Psoas muscle (tissue), 8 donors: Measurements from ENCODE around the gene EFNA2. TPM values are rescaled to one million over a fixed set of nuclear protein-coding genes. Genes with fewer than 3 reads are reported as not detected.
"Not testable (repeated sequence)": the region's sequence is repeated elsewhere in the genome, so short reads cannot be mapped to it uniquely, and the experiment has no call there.

Experiments used
- ATAC-seq, 4 donors: fragments of 200-7000 bp; cut with Tn5 transposase; one replicate each; pipeline ENCODE4 v1.9.1; 2020; ENCODE audit warnings: moderate library complexity in 3 of 4, mild to moderate bottlenecking in 2 of 4
- DNase-seq, 2 donors: peaks; one replicate each; pipeline ENCODE4 v3.0.0-alpha.2; 2020
- H3K27ac ChIP-seq: fragments of 200-600 bp; one replicate; pipeline ENCODE4 v1.8.0; 2022
- H3K27me3 ChIP-seq, 3 donors: fragments of 200-600 bp in 1 of 3; one replicate each; pipeline versions ENCODE4 v1.6.1 to v1.8.0; 2013 to 2022; ENCODE audit warnings: low read length in 2 of 3, mild to moderate bottlenecking in 2 of 3, moderate library complexity in 1 of 3; ENCODE audit not compliant: insufficient read depth in 3 of 3
- H3K36me3 ChIP-seq, 2 donors: fragments of 200-600 bp in 1 of 2; one replicate each; pipeline versions ENCODE4 v1.6.1 to v1.8.0; 2013 to 2022; ENCODE audit warnings: low read depth in 1 of 2, mild to moderate bottlenecking in 1 of 2, moderate library complexity in 1 of 2; ENCODE audit not compliant: insufficient read depth in 1 of 2
- H3K4me1 ChIP-seq: fragments of 200-600 bp; one replicate; pipeline ENCODE4 v1.8.0; 2022
- H3K4me3 ChIP-seq: fragments of 200-600 bp; one replicate; pipeline ENCODE4 v1.8.0; 2022; ENCODE audit warnings: mild to moderate bottlenecking
- H3K9me3 ChIP-seq: fragments of 200-600 bp; one replicate; pipeline ENCODE4 v1.8.0; 2022
- CTCF ChIP-seq: fragments of 200-600 bp; IDR thresholded peaks from one replicate; pipeline ENCODE4 v1.8.0; 2022; ENCODE audit warnings: antibody characterized with exemption
- WGBS, 3 donors: extraction: QIAGEN DNeasy Blood & Tissue Kit; methylation state at CpG; one replicate each; pipeline versions ENCODE4 v1.1.6 to v1.1.7; 2013; 5-methylcytosine and 5-hydroxymethylcytosine counted together
- intact Hi-C, 2 donors: fragments of 100-400 bp; cut with DNase I; formaldehyde crosslinking; loops; one replicate each; pipeline versions ENCODE4 v1.11.0 to v1.14.2; 2022
- polyA plus RNA-seq, 3 donors: library from polyadenylated mRNA; stranded (reverse); fragments of 200-250 nt; gene quantifications; one replicate each; pipeline ENCODE4 v1.2.3, GENCODE V29; 2013
- total RNA-seq, 4 donors: library from RNA; stranded (reverse); fragmentation: NEBNext Ultra II Directional in 2 of 4; extraction: Animal tissue kit (Norgen Biotek cat#: 25700) in 2 of 4; gene quantifications; one replicate each; pipeline versions ENCODE4 v1.2.1 to v1.2.4, GENCODE V29; 2021 to 2023
- donor health status: healthy with polysubstance abuse.
- donor health status: DM: no; HTN: no; CAD: no; lungs with moderate emphysema.
- donor health status: Bipolar disorder and iron deficiency.
- donor health status: healthy.
- donor health status: DM: yes; HTN: yes; CAD: no.
- donor health status: DM: no; HTN: no; CAD: no.
- donor health status: DM: no; HTN: no; CAD: no.
- donor health status: DM: yes; HTN: yes; CAD: no.

EFNA2 gene
- total and polyA plus RNA-seq, 7 donors = not detected

GRCh38 chr19:1245494-1246264 is 40.0 kb upstream of the EFNA2 start:
- H3K36me3 ChIP-seq = peaks cover 0 to 9% of the 10 kb centered on the region in 2 donors
- peak overlapping the region; percentile 99 for H3K27ac ChIP-seq
- H3K27me3 ChIP-seq = no peaks in the 10 kb centered on the region
- no peaks in the 10 kb centered on the region for H3K9me3 ChIP-seq
- 24 to 34% (median 26%) methylated on average over 25 to 26 of the region's 26 CpGs for whole genome bisulfite sequencing, 3 donors
- intact Hi-C loops = loop anchor here in 1 of 2 donors (2.0 kb wide), 1 partner anchor 21 kb away; no protein-coding TSS in a partner anchor
- H3K4me1 ChIP-seq = peaks cover 58% of the 10 kb centered on the region
- TF ChIP-seq CTCF = no peak
- ATAC-seq (peak; percentile 45 to 58 (median 53)), DNase-seq (peak; percentile 91 to 98)
- peak overlapping the region; percentile 75 for H3K4me3 ChIP-seq

GRCh38 chr19:1246265-1247087 is 39.2 kb upstream of the EFNA2 start:
- 49 to 58% (median 49%) methylated on average over 26 to 27 of the region's 27 CpGs for WGBS, 3 donors
- DNase-seq = peak; percentile 53 to 77
- H3K9me3 ChIP-seq, H3K27me3 ChIP-seq, H3K4me3 ChIP-seq, intact Hi-C loops, ATAC-seq: not testable (repeated sequence)
- Histone ChIP-seq H3K4me1 (peaks cover 50% of the 10 kb centered on the region), H3K27ac (peak overlapping the region; percentile 99), H3K36me3 (peaks cover 0 to 15% of the 10 kb centered on the region in 2 donors)

- no peaks in the 10 kb centered on the region for H3K27me3 ChIP-seq
- intact Hi-C loops = no loop called here
- H3K27ac ChIP-seq = peak overlapping the region; percentile 99
- peaks cover 54% of the 10 kb centered on the region for H3K4me1 ChIP-seq
- H3K4me3 ChIP-seq = peak overlapping the region; percentile 80
- H3K36me3 ChIP-seq = peaks cover 0 to 20% of the 10 kb centered on the region in 2 donors
- H3K9me3 ChIP-seq = no peaks in the 10 kb centered on the region
- DNase-seq (peak in 1 of 2 donors; percentile 52), ATAC-seq (no peak)
- no peak for TF ChIP-seq CTCF
- 49 to 58% (median 58%) methylated on average over 8 of the region's 8 CpGs for WGBS, 3 donors
Measured at GRCh38 chr19:1247748-1248138, 37.9 kb upstream of the EFNA2 start.

- 1 to 2% (median 1%) methylated on average over 34 to 60 of the region's 60 CpGs for WGBS, 3 donors
- peak; percentile 44 for TF ChIP-seq CTCF
- Histone ChIP-seq H3K36me3 (peaks cover 0 to 20% of the 10 kb centered on the region in 2 donors), H3K4me1 (peaks cover 51% of the 10 kb centered on the region), H3K9me3 (no peaks in the 10 kb centered on the region), H3K27ac (peak within 1 kb of the TSS; percentile 99), H3K27me3 (no peaks in the 10 kb centered on the region), H3K4me3 (peak within 1 kb of the TSS; percentile 80)
- ATAC-seq (peak; percentile 41 to 49 (median 46)), DNase-seq (peak; percentile 91 to 96)
- intact Hi-C loops = no loop called here
Measured at GRCh38 chr19:1248139-1248785, 37.4 kb upstream of the EFNA2 start, which contains the start of gene MIDN. TSS of gene MIDN (plus strand) at chr19:1248583. CDS start at chr19:1250297, 1,714 bp downstream.
